GM13976 (cell line): ENCODE measurements around the gene MCM9.

ENCODE experiments used
- DNase-seq: peaks from one replicate; pipeline ENCODE4 v3.0.0; 2012; ENCODE audit warnings: low spot score
- in situ Hi-C: fragments of 300-500 bp; cut with MboI; formaldehyde crosslinking; loops from one replicate; pipeline ENCODE4 v1.12.0; 2022; ENCODE audit warnings: low sequenced_read_pairs, mixed read lengths, inconsistent platforms; ENCODE audit not compliant: unreplicated experiment
- TF ChIP-seq, protein P1 (sequence below): IDR thresholded peaks from 2 replicates; pipeline ENCODE4 v1.5.1; 2012; ENCODE audit warnings: borderline replicate concordance, mild to moderate bottlenecking; ENCODE audit not compliant: insufficient read depth; ENCODE audit errors: extremely low read depth, missing control alignments, control extremely low read depth

MCM9 gene

DNA sequence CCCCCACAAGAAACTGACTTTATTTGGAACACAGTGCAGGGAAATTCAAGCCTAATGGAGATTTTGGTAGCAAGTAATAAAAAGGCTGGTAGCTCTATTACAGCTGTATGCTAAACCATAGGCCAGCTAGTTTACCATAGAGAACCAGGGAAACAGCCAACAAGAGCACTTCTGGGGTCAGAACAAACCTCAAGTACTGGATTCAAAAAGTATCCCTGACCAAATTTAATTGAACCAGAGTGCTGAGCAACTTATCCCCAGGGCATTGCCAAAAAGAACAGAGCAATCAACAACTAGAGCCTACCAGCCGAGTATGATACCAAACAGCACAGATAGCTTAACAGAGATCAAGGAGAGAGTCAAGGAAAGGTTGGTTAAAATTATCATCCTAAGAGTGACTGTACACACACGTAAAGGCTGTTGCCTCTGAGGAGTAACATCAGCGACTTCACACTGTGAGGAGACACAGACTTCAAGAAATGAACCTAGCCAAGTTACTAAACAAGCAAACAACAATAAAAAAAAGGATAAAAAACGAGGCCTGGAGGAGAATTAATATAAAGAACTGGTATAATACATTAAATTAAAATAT, 52.5 kb downstream of the MCM9 start:
- TF ChIP-seq, protein P1, sequence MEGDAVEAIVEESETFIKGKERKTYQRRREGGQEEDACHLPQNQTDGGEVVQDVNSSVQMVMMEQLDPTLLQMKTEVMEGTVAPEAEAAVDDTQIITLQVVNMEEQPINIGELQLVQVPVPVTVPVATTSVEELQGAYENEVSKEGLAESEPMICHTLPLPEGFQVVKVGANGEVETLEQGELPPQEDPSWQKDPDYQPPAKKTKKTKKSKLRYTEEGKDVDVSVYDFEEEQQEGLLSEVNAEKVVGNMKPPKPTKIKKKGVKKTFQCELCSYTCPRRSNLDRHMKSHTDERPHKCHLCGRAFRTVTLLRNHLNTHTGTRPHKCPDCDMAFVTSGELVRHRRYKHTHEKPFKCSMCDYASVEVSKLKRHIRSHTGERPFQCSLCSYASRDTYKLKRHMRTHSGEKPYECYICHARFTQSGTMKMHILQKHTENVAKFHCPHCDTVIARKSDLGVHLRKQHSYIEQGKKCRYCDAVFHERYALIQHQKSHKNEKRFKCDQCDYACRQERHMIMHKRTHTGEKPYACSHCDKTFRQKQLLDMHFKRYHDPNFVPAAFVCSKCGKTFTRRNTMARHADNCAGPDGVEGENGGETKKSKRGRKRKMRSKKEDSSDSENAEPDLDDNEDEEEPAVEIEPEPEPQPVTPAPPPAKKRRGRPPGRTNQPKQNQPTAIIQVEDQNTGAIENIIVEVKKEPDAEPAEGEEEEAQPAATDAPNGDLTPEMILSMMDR = no peak
- in situ Hi-C loops = no loop called here
- DNase-seq = no peak

DNA sequence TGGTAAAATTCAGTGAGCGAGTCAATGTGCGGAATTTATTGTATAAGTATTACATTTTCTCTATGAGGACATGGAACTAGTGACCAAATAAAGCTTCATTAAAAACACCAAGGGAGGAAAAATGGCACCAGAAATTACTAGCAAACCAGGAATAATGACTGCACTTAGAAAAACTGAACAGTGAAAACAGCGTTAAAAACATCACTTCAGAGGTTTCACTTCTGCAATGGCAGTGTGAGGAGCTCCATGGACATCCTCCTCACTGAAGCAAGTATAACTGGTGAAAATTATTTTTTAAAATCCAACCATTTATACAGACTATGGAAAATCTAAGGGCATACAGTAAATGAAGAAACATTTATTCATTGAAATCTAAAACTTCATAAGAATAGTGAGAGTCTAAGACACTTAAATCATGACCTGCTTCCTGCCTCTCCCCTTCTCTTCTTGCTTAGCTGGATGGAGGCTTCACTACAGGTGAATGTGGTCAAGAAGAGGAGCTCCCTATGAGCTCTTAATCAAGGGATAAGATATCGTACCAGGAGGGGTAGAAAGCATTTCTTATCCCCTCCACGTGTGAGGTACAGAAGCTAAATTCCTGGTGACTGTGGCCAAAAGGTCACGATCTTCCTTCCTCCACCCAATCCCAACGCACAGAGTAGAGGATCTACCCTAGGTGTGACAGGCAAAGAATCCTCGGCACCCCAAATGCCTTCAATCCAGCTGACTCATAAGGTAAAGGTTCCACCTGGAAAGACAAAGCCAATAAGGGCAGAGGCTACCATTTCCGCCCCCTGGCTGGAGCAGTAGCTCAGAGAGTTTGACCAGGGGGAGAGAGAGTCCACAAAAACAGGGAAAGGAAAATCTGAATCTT, 53.3 kb downstream of the MCM9 start:
- DNase-seq = no peak
- in situ Hi-C loops = no loop called here
- TF ChIP-seq, protein P1 = no peak

DNA sequence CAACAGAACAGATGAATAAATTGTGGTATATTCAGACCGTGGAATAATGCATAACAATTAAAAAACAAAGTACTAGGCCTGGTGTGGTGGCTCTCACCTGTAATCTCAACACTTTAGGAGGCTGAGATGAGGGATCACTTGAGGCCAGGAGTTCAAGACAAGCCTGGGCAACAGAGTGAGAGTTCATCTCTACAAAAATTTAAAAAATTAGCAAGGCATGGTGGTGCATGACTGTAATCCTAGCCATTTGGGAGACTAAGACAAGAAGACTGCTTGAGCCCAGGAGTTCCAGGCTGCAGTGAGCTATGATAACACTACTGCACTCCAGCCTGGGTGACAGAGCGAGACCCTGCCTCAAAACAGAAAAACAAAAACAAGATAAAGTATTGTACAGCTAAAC, 57.2 kb downstream of the MCM9 start:
- in situ Hi-C loops = no loop called here
- TF ChIP-seq, protein P1 = no peak
- no peak for DNase-seq

DNA sequence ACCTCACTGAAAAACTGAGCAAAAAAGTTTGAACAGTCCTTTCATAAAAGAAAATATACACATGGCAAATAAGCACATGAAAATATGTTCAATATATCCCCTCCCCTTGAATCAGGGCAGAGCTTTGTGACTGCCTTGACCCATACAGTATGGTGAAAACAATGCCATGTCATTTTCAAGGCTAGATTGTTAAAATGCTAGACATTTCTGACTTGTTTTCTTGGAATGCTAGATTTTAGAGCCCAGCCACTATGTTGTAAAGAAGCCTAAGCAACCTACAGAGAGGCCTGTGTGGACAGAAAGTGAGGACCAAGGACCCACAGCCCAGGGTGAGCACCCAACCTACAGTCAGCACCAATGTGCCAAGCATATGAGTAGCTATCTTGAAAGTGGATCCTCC, 58.1 kb downstream of the MCM9 start:
- DNase-seq = no peak
- TF ChIP-seq, protein P1 = no peak
- in situ Hi-C loops = no loop called here

DNA sequence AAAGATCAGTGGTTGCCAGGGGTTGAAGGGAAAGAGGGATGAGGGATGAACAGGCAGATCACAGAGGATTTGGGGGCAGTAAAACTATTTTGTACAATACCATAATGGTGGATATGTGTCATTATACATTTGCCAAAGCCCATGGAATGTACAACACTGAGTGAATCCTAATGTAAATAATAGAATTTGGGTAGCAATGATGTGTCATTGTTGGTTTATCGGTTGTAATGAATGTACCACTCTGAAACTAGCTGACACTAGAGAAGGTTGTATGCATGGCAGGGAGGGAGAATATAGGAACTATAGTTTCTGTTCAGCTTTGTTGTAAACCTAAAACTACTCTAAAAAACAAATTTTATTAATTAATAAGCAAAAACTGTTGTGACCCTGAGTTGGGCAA, 58.8 kb downstream of the MCM9 start:
- TF ChIP-seq, protein P1 = no peak
- in situ Hi-C loops = no loop called here

DNA sequence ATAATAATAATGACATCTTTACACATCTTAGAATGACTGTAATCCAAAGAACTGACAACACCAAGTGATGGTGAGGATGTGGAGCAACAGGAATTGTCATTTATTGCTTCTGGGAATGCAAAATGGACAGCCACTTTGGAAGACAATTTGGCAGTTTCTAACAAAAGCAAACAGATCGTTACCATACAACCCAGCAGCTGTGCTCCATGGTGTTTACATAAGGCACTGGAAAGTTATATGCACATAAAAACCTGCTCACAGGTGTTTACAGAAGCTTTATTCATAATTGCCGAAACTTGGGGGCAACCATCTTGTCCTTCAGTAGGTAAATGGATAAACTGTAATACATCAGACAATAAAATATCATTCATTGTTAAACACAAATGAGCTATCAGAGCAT, 59.3 kb downstream of the MCM9 start:
- DNase-seq = no peak
- in situ Hi-C loops = no loop called here
- TF ChIP-seq, protein P1 = no peak

More for the DNA sequence above, 58.8 kb downstream of the MCM9 start:
- DNase-seq = no peak
